Upper lobe of left lung (tissue), 4 donors: ENCODE results near the gene KCTD19.

ENCODE experiments used
- POLR2A ChIP-seq, 4 donors: fragments of 450-650 bp; IDR thresholded peaks; one replicate each; pipeline ENCODE4 v1.5.1; 2016 to 2017; ENCODE audit warnings: antibody characterized with exemption in 4 of 4, mild to moderate bottlenecking in 2 of 4
- TF ChIP-seq, protein P1 (sequence below), 6 experiments: fragments of 450-650 bp in 4 of 6; fragments of 200-600 bp in 2 of 6; sonication (generic) in 2 of 6; IDR thresholded peaks; one replicate each; pipeline ENCODE4 v1.5.1; 2016 to 2019; ENCODE audit warnings: antibody characterized with exemption in 6 of 6

DNA sequence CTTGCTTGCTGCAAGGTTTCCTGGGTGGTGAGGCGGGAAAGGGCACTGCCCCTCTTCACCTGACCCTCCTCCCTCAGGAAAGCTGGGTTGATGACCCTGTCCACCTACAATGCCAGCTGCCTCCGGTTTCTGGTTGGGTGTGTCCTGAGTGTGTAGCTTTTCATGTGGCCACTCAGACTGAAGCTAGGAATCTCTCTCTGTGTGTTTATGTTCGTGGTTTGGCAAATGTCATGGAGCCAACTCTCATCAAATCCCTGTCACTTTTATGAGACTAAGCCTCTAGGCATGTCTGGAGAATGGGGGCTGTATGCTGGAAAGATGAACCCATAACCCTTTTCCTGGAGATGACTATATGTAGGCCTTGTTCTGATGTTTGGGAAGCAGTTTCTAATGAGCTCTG lies 30.1 kb downstream of the KCTD19 start:
- TF ChIP-seq POLR2A (IDR thresholded peaks at IDR 0.05), result no peak
- TF ChIP-seq, protein P1, sequence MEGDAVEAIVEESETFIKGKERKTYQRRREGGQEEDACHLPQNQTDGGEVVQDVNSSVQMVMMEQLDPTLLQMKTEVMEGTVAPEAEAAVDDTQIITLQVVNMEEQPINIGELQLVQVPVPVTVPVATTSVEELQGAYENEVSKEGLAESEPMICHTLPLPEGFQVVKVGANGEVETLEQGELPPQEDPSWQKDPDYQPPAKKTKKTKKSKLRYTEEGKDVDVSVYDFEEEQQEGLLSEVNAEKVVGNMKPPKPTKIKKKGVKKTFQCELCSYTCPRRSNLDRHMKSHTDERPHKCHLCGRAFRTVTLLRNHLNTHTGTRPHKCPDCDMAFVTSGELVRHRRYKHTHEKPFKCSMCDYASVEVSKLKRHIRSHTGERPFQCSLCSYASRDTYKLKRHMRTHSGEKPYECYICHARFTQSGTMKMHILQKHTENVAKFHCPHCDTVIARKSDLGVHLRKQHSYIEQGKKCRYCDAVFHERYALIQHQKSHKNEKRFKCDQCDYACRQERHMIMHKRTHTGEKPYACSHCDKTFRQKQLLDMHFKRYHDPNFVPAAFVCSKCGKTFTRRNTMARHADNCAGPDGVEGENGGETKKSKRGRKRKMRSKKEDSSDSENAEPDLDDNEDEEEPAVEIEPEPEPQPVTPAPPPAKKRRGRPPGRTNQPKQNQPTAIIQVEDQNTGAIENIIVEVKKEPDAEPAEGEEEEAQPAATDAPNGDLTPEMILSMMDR (IDR thresholded peaks at IDR 0.05), result no peak
